T-helper 17 cell (primary cell): ENCODE results near the gene IQCF5. TPM values are rescaled to one million over a fixed set of nuclear protein-coding genes. Genes with fewer than 3 reads are reported as not detected.
"Not testable (repeated sequence)": the region's sequence is repeated elsewhere in the genome, so short reads cannot be mapped to it uniquely, and the experiment has no call there.

Source experiments
- ATAC-seq: fragments of 150-1000 bp; cut with Tn5 transposase; 2 replicates; pipeline ENCODE4 v1.10.0; 2021; ENCODE audit warnings: mild to moderate bottlenecking, moderate library complexity
- DNase-seq, 3 donors: peaks; one replicate each; pipeline versions ENCODE4 v3.0.0 to v3.0.0-alpha.2; 2020 to 2021
- H3K9me3 ChIP-seq: one replicate; pipeline ENCODE4 v1.7.0; 2013; ENCODE audit warnings: low read length, mild to moderate bottlenecking; ENCODE audit not compliant: control insufficient read depth, poor library complexity, severe bottlenecking
- H3K27ac Mint-ChIP-seq: one replicate; pipeline ENCODE4 v1.8.0; 2022; ENCODE audit warnings: mild to moderate bottlenecking, moderate library complexity, mixed read lengths
- H3K27me3 Mint-ChIP-seq: one replicate; pipeline ENCODE4 v1.8.0; 2022; ENCODE audit warnings: mixed read lengths
- H3K36me3 Mint-ChIP-seq: one replicate; pipeline ENCODE4 v1.8.0; 2022; ENCODE audit warnings: low read depth, mixed read lengths
- H3K4me1 Mint-ChIP-seq: one replicate; pipeline ENCODE4 v1.8.0; 2022; ENCODE audit warnings: mild to moderate bottlenecking, mixed read lengths
- H3K4me3 Mint-ChIP-seq: one replicate; pipeline ENCODE4 v1.8.0; 2022; ENCODE audit warnings: mild to moderate bottlenecking, moderate library complexity, mixed read lengths
- total RNA-seq, 4 donors: library from RNA in 2 of 4; stranded (reverse) in 2 of 4; gene quantifications; one replicate each; pipeline ENCODE4 v1.2.3 and lab custom pipeline; 2022 to 2026

The IQCF5 gene
- total RNA-seq, 2 donors from 2014 or later: not detected

GRCh38 chr3:51888463-51889105, 13.2 kb upstream of the IQCF5 start:
- Mint-ChIP-seq H3K36me3 (peaks cover 5% of the 10 kb centered on the region), H3K27me3 (peaks cover 33% of the 10 kb centered on the region), H3K27ac (no peak overlapping the region), H3K4me3 (no peak overlapping the region), H3K4me1 (peaks cover 11% of the 10 kb centered on the region)
- H3K9me3 ChIP-seq: no peaks in the 10 kb centered on the region
- no peak for DNase-seq
- no peak for ATAC-seq

- no peaks in the 10 kb centered on the region for H3K9me3 ChIP-seq
- no peak for ATAC-seq
- no peak for DNase-seq
- Mint-ChIP-seq H3K27me3 (peaks cover 27% of the 10 kb centered on the region), H3K27ac (no peak overlapping the region), H3K4me3 (no peak overlapping the region), H3K4me1 (peaks cover 11% of the 10 kb centered on the region), H3K36me3 (peaks cover 5% of the 10 kb centered on the region)
Measured at GRCh38 chr3:51887620-51888019, 12.2 kb upstream of the IQCF5 start.

- Mint-ChIP-seq H3K27ac (no peak overlapping the region), H3K4me3 (no peak overlapping the region), H3K4me1 (peaks cover 2% of the 10 kb centered on the region), H3K27me3 (peaks cover 26% of the 10 kb centered on the region), H3K36me3 (peaks cover 5% of the 10 kb centered on the region)
- DNase-seq (no peak), ATAC-seq (no peak)
- H3K9me3 ChIP-seq: no peaks in the 10 kb centered on the region
Measured at GRCh38 chr3:51886447-51886846, 11.0 kb upstream of the IQCF5 start.

- no peaks in the 10 kb centered on the region for H3K9me3 ChIP-seq
- H3K27ac Mint-ChIP-seq: no peak overlapping the region
- no peak overlapping the region for H3K4me3 Mint-ChIP-seq
- DNase-seq: no peak
- peaks cover 59% of the 10 kb centered on the region for H3K27me3 Mint-ChIP-seq
- ATAC-seq: no peak
- peaks cover 2% of the 10 kb centered on the region for H3K4me1 Mint-ChIP-seq
- peaks cover 5% of the 10 kb centered on the region for H3K36me3 Mint-ChIP-seq
Measured at GRCh38 chr3:51879937-51880336, 4.5 kb upstream of the IQCF5 start.

- ATAC-seq: no peak
Measured at GRCh38 chr3:51876186-51876585, 785 bp upstream of the IQCF5 start.

GRCh38 chr3:51874889-51875288, 512 bp downstream of the IQCF5 start:
- ATAC-seq (no peak), DNase-seq (no peak)
- H3K36me3 Mint-ChIP-seq: no peaks in the 10 kb centered on the region
- no peak overlapping the region for H3K27ac Mint-ChIP-seq
- H3K4me3 Mint-ChIP-seq: no peak overlapping the region
- no peaks in the 10 kb centered on the region for H3K9me3 ChIP-seq
- H3K27me3 Mint-ChIP-seq: peaks cover 46% of the 10 kb centered on the region
- peaks cover 7% of the 10 kb centered on the region for H3K4me1 Mint-ChIP-seq

More at GRCh38 chr3:51876186-51876585, 785 bp upstream of the IQCF5 start:
- Mint-ChIP-seq H3K36me3 (no peaks in the 10 kb centered on the region), H3K4me1 (peaks cover 7% of the 10 kb centered on the region), H3K4me3 (no peak overlapping the region), H3K27me3 (peaks cover 49% of the 10 kb centered on the region), H3K27ac (no peak overlapping the region)
- DNase-seq: no peak
- H3K9me3 ChIP-seq: no peaks in the 10 kb centered on the region

GRCh38 chr3:51874411-51874810, 990 bp downstream of the IQCF5 start:
- no peak overlapping the region for H3K27ac Mint-ChIP-seq
- ATAC-seq (no peak), DNase-seq (no peak)
- no peaks in the 10 kb centered on the region for H3K36me3 Mint-ChIP-seq
- H3K4me1 Mint-ChIP-seq: peaks cover 7% of the 10 kb centered on the region
- H3K27me3 Mint-ChIP-seq: peaks cover 45% of the 10 kb centered on the region
- no peak overlapping the region for H3K4me3 Mint-ChIP-seq
- no peaks in the 10 kb centered on the region for H3K9me3 ChIP-seq

GRCh38 chr3:51873876-51874275, 1.5 kb downstream of the IQCF5 start:
- Mint-ChIP-seq H3K27me3 (peaks cover 48% of the 10 kb centered on the region), H3K4me1 (peaks cover 7% of the 10 kb centered on the region), H3K27ac (no peak overlapping the region), H3K36me3 (no peaks in the 10 kb centered on the region), H3K4me3 (no peak overlapping the region)
- DNase-seq (no peak), ATAC-seq (no peak)
- no peaks in the 10 kb centered on the region for H3K9me3 ChIP-seq

- H3K9me3 ChIP-seq: no peaks in the 10 kb centered on the region
- no peak overlapping the region for H3K4me3 Mint-ChIP-seq
- H3K27ac Mint-ChIP-seq: no peak overlapping the region
- peaks cover 47% of the 10 kb centered on the region for H3K27me3 Mint-ChIP-seq
- peaks cover 7% of the 10 kb centered on the region for H3K4me1 Mint-ChIP-seq
- H3K36me3 Mint-ChIP-seq: no peaks in the 10 kb centered on the region
- no peak for DNase-seq
- no peak for ATAC-seq
Measured at GRCh38 chr3:51873253-51873766, 2.1 kb downstream of the IQCF5 start.

GRCh38 chr3:51869304-51869703, 6.1 kb downstream of the IQCF5 start:
- no peaks in the 10 kb centered on the region for H3K36me3 Mint-ChIP-seq
- no peaks in the 10 kb centered on the region for H3K9me3 ChIP-seq
- DNase-seq (no peak), ATAC-seq (no peak)
- peaks cover 2% of the 10 kb centered on the region for H3K4me1 Mint-ChIP-seq
- H3K27me3 Mint-ChIP-seq: peaks cover 29% of the 10 kb centered on the region
- H3K4me3 Mint-ChIP-seq: no peak overlapping the region
- no peak overlapping the region for H3K27ac Mint-ChIP-seq

GRCh38 chr3:51868896-51869295, 6.5 kb downstream of the IQCF5 start:
- not testable (repeated sequence) for H3K4me3 Mint-ChIP-seq, H3K9me3 ChIP-seq, ATAC-seq, H3K4me1 Mint-ChIP-seq, H3K27ac Mint-ChIP-seq, DNase-seq, H3K36me3 Mint-ChIP-seq
- H3K27me3 Mint-ChIP-seq: peaks cover 29% of the 10 kb centered on the region

GRCh38 chr3:51862886-51863285, 12.5 kb downstream of the IQCF5 start:
- ATAC-seq: no peak
- Mint-ChIP-seq H3K27me3 (peaks cover 11% of the 10 kb centered on the region), H3K4me1 (peaks cover 5% of the 10 kb centered on the region), H3K27ac (no peak overlapping the region), H3K36me3 (no peaks in the 10 kb centered on the region), H3K4me3 (no peak overlapping the region)
- no peaks in the 10 kb centered on the region for H3K9me3 ChIP-seq
- no peak for DNase-seq

- no peak for ATAC-seq
Measured at GRCh38 chr3:51860703-51861665, 14.4 kb downstream of the IQCF5 start, which contains the start of gene IQCF2. TSS of gene IQCF2 (plus strand) at chr3:51861615. CDS start at chr3:51861667, 52 bp downstream.

More at GRCh38 chr3:51860703-51861665, 14.4 kb downstream of the IQCF5 start, which contains the start of gene IQCF2:
- DNase-seq: no peak
- Mint-ChIP-seq H3K4me3 (no peak within 1 kb of the TSS), H3K4me1 (peaks cover 3% of the 10 kb centered on the region), H3K27ac (no peak within 1 kb of the TSS), H3K36me3 (no peaks in the 10 kb centered on the region), H3K27me3 (peaks cover 11% of the 10 kb centered on the region)
- no peaks in the 10 kb centered on the region for H3K9me3 ChIP-seq
